DOHH2 (cell line): Measurements from ENCODE around the gene EBF3.

Experiments
- H3F3A ChIP-seq: fragments of 200-600 bp; sonication (generic), shearing (Covaris generic); 2 replicates; pipeline ENCODE4 v1.6.0; 2016; ENCODE audit warnings: antibody characterized with exemption, mild to moderate bottlenecking; ENCODE audit not compliant: control insufficient read depth, insufficient read depth
- H3K27ac ChIP-seq: fragments of 200-600 bp; sonication (generic); 2 replicates; pipeline ENCODE4 v1.5.1; 2014; ENCODE audit warnings: low read depth, mild to moderate bottlenecking, low read length, moderate library complexity
- H3K27me3 ChIP-seq: fragments of 200-600 bp; sonication (generic); 2 replicates; pipeline ENCODE4 v1.6.1; 2014; ENCODE audit warnings: mild to moderate bottlenecking, low read length, mixed read lengths; ENCODE audit not compliant: control insufficient read depth
- H3K36me3 ChIP-seq: fragments of 200-600 bp; sonication (generic); 2 replicates; pipeline ENCODE4 v1.6.1; 2014; ENCODE audit warnings: mild to moderate bottlenecking, low read length, moderate library complexity, mixed read lengths; ENCODE audit not compliant: control insufficient read depth
- H3K4me1 ChIP-seq: fragments of 200-600 bp; sonication (generic); 2 replicates; pipeline ENCODE4 v1.6.1; 2014; ENCODE audit warnings: mild to moderate bottlenecking, low read length, mixed read lengths; ENCODE audit not compliant: control insufficient read depth
- H3K4me2 ChIP-seq: fragments of 200-600 bp; sonication (generic); 2 replicates; pipeline ENCODE4 v1.6.0; 2014; ENCODE audit warnings: mild to moderate bottlenecking, low read length, moderate library complexity
- H3K4me3 ChIP-seq: fragments of 200-600 bp; sonication (generic); 2 replicates; pipeline ENCODE4 v1.5.1; 2014; ENCODE audit warnings: mild to moderate bottlenecking, low read length, mixed read lengths
- H3K79me2 ChIP-seq: fragments of 200-600 bp; sonication (generic); 2 replicates; pipeline ENCODE4 v1.6.1; 2014; ENCODE audit warnings: mild to moderate bottlenecking, low read length, mixed read lengths; ENCODE audit not compliant: control insufficient read depth
- H3K9me2 ChIP-seq: fragments of 200-600 bp; sonication (generic); replicated peaks from 2 replicates; pipeline ENCODE4 v1.6.1; 2014; ENCODE audit warnings: mild to moderate bottlenecking, low read length, mixed read lengths; ENCODE audit not compliant: control insufficient read depth
- H3K9me3 ChIP-seq: fragments of 200-600 bp; sonication (generic); 2 replicates; pipeline ENCODE4 v1.6.1; 2014; ENCODE audit warnings: antibody characterized with exemption, low read length, mixed read lengths; ENCODE audit not compliant: control insufficient read depth, insufficient read depth
- H4K20me1 ChIP-seq: fragments of 200-600 bp; sonication (generic); 2 replicates; pipeline ENCODE4 v1.6.0; 2014; ENCODE audit warnings: low read depth, mild to moderate bottlenecking, antibody characterized with exemption, low read length, moderate library complexity; ENCODE audit not compliant: control insufficient read depth, insufficient read depth
- CTCF ChIP-seq: fragments of 200-600 bp; sonication (generic); IDR thresholded peaks from one replicate; pipeline ENCODE4 v1.5.1; 2014; ENCODE audit warnings: antibody characterized with exemption, mild to moderate bottlenecking, low read depth, low read length; ENCODE audit not compliant: poor library complexity, severe bottlenecking
- EZH2phosphoT487 ChIP-seq: fragments of 200-600 bp; sonication (generic); IDR thresholded peaks from 2 replicates; pipeline ENCODE4 v1.6.1; 2017; ENCODE audit warnings: borderline replicate concordance, mild to moderate bottlenecking, antibody characterized with exemption, low read length, moderate library complexity, mixed read lengths

EBF3 gene

GRCh38 chr10:129939416-129940275 lies 24.4 kb downstream of the EBF3 start:
- Histone ChIP-seq H3K9me3 (no peaks in the 10 kb centered on the region), H3K4me2 (no peak overlapping the region)

GRCh38 chr10:129938460-129938859 lies 25.6 kb downstream of the EBF3 start:
- H3K27ac ChIP-seq: no peak overlapping the region
- H3K27me3 ChIP-seq: no peaks in the 10 kb centered on the region
- no peaks in the 10 kb centered on the region for H3F3A ChIP-seq
- H3K4me3 ChIP-seq: no peak overlapping the region
- no peaks in the 10 kb centered on the region for H3K9me2 ChIP-seq
- no peaks in the 10 kb centered on the region for H3K79me2 ChIP-seq
- TF ChIP-seq EZH2phosphoT487: no peak
- TF ChIP-seq CTCF: no peak
- H4K20me1 ChIP-seq: no peaks in the 10 kb centered on the region
- no peaks in the 10 kb centered on the region for H3K36me3 ChIP-seq
- H3K4me1 ChIP-seq: no peaks in the 10 kb centered on the region
- no peak overlapping the region for H3K4me2 ChIP-seq
- H3K9me3 ChIP-seq: no peaks in the 10 kb centered on the region

More at GRCh38 chr10:129939416-129940275, 24.4 kb downstream of the EBF3 start:
- no peak overlapping the region for H3K27ac ChIP-seq
- H3K27me3 ChIP-seq: no peaks in the 10 kb centered on the region
- no peaks in the 10 kb centered on the region for H3K9me2 ChIP-seq
- H3F3A ChIP-seq: no peaks in the 10 kb centered on the region
- H3K36me3 ChIP-seq: no peaks in the 10 kb centered on the region
- H3K4me3 ChIP-seq: no peak overlapping the region
- TF ChIP-seq EZH2phosphoT487: no peak
- no peak for TF ChIP-seq CTCF
- no peaks in the 10 kb centered on the region for H3K4me1 ChIP-seq
- no peaks in the 10 kb centered on the region for H3K79me2 ChIP-seq
- no peaks in the 10 kb centered on the region for H4K20me1 ChIP-seq

- no peaks in the 10 kb centered on the region for H3K27me3 ChIP-seq
- H4K20me1 ChIP-seq: no peaks in the 10 kb centered on the region
- H3K27ac ChIP-seq: no peak overlapping the region
Observed at GRCh38 chr10:129937351-129937751, 26.7 kb downstream of the EBF3 start.

More at GRCh38 chr10:129937351-129937751, 26.7 kb downstream of the EBF3 start:
- no peak overlapping the region for H3K4me2 ChIP-seq
- H3K4me1 ChIP-seq: no peaks in the 10 kb centered on the region
- no peaks in the 10 kb centered on the region for H3K79me2 ChIP-seq
- H3K9me3 ChIP-seq: no peaks in the 10 kb centered on the region
- no peak for TF ChIP-seq EZH2phosphoT487
- TF ChIP-seq CTCF: no peak
- no peaks in the 10 kb centered on the region for H3K9me2 ChIP-seq
- no peaks in the 10 kb centered on the region for H3F3A ChIP-seq
- H3K36me3 ChIP-seq: no peaks in the 10 kb centered on the region
- H3K4me3 ChIP-seq: no peak overlapping the region
